HG03108 (cell line): Measurements from ENCODE around the gene RAD9A.

Experiments
- ATAC-seq: cut with Tn5 transposase; IDR thresholded peaks from one replicate; pipeline ENCODE4 v1.9.1; 2021; ENCODE audit warnings: moderate library complexity; ENCODE audit not compliant: unreplicated experiment

RAD9A gene

DNA sequence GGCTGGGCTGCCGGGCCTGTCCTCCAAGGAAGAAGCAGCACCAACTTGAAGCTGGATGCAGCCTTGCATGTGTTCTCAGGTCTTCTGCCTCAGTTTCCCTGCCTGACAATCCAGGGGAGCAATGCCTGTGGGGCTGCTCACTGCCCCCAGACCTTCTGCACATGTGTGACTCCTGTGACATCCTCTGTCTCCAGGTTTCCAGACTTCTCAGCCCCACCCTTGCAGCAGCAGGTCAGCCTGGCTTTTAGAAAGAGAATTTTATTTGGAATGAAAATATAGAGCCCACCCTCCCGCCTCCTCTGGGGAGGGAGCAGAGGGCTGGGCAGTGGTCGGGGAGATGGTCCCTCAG is 46.0 kb downstream of the RAD9A start:
- ATAC-seq = no peak

DNA sequence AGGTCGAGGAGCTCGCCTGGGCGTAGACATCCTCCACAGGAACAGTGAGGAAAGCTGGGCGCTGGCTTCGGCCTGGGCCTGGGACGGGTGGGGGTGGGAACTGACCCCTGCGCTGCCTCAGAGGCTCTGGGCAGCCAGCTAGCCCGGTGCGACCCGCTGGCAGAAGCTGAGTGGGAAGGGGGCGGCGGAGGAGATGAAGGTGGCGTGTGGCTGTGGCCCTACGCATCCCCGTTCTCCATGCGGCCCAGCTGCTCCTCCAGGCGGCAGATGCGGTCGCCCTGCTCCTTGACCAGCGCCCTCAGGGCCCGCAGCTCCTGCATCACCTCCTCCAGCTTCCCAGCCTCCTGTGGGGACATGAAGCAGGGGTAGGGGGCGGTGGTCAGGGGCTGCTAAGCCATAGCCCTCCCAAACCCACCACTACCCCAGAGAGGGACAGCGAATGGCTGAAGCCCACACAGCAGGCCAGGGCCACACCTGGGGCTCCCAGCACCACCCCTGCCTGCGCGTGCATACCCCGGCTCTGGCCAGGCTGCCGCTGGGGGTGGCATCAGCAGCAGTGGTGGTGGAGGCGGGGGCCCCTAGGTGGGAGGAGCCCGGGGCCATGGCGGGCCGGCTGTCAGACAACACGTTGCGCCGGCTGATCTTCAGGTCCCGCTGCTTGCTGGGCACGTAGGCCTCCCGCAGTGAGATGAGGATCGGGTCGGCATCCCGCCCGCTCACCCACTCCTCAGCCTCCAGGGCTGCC is 46.5 kb downstream of the RAD9A start:
- ATAC-seq = no peak

DNA sequence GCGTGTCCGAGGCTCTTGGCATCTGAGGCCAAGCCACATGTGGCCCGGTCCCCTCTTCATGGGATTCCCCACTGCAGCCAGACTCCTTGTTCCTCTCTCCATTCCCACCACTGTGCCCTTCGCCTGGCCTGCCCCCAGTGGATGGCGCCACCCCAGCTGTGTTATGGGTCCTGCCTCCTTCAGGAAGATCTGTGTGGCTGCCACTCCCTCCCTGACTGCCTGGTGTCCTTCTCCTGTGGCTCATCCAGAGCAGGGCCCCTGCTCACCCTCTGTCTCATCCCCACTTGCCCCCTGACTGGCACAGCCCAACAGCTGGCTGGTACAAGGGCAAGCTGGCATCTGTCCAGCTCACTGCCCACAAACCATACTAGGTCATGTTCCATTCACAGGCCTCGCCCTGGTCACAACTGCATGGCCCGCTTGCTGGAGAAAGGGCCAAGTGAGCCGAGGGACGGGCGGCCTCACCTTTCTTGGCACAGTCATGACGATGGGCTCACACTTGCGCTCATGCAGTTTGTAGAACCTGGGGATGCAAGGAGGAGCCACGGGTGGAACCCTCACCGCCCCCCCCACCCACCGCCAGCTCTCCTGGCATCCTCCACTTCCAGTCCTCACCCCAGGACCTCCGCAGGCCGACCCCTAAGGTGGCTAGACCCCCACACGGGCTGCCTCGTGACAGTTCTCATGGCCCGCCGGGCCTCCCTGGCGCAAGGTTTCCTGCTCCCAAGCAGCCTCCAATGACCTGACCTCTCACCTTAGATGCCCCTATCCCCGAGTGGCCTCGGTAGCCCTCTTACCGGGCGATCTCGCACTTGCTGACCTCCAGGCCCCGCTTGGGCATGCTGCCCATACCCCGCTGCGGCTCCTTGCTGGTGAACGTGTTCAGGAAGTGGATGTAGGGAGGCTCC is 47.8 kb downstream of the RAD9A start:
- ATAC-seq = no peak

DNA sequence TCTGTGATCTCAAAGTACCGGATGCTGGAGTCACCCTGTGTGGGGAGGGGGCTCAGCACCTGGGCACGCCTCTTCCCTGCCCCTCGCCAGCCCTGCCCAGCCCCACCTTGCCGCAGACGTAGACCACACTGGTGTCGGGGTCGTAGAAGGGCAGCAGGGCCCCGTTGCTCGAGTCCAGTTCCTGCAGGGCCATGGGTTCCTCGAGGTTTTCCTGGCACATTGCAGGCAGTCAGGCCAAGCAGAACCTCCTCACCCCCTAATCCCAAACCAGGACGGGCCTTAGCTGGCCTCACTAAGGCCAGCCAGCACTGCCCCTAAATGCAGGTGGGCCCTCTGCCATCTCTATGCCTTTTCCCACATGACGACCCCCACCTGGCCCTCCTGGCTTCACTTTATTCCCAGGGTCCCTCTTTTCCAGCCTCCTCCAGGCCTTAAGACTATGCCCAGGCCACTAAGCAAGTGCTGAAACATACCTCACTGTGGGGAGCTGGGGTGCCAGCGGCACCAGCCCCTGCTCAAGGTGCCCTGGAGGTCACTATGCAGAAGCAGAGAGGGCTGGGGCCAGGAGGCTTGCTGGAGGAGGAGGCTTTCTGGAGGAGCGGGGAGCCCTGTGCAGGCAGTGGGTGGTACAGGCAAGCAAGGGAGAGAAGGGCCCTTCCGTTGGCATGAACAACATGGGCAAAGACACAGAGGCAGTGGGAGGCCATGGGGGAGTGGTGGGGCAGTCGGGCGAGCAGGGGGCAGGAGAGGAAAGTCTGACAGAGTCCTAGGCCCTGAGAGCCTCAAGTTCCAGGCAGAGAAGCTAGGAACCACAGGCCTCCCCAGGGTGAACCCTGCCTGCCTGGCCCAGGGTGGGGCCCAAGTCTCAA is 48.7 kb downstream of the RAD9A start:
- no peak for ATAC-seq

DNA sequence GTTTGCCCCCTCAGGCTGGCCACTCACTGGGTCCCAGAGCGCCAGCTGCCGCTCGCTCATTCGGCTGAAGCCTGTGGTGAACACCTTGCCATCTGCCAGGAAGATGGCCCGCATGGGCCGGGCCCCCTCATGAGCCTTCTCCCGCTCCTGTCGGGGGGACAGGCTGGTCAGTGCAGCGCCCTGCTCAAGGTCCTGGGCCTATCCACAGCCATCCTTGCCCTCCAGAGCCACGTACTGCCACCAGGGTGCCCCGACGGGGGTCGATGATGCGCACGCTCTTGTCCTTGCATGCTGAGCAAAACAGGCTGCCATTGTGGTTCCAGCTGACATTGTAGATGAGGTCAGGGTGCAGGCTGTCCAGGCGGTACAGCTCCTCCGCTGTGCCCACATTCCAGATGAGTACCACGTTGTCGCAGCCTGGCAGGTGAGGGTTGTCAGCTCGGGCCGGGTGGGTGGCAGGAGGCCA is 49.3 kb downstream of the RAD9A start:
- no peak for ATAC-seq

DNA sequence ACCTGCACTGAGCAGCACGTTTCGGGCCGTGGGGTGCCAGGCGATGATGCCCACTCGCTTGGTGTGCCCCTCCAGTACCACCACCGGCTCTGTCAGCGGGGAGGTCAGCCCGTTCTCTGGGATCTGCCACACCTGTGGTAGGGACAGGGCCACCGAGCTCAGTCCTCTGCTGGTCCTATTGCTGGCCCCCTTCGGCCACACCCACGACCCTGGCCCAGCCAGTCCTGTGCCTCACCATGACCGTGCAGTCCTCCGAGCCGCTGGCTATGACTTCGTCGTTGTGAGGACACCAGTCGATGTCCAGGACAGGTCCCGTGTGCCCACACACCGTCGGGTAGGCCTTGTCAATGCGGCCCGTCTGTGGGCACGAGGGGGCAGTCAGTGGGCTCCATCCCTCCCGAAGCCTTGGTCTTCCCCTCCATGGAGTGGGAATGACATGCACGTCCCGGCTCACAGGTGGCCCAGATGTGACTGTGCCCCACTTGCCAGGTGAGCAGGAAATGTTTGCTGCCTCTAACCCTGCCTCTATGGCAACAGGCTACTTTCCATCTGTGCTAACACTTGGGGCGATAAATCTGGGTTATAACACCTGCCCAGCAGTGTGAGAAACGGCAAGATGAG is 50.1 kb downstream of the RAD9A start:
- no peak for ATAC-seq

DNA sequence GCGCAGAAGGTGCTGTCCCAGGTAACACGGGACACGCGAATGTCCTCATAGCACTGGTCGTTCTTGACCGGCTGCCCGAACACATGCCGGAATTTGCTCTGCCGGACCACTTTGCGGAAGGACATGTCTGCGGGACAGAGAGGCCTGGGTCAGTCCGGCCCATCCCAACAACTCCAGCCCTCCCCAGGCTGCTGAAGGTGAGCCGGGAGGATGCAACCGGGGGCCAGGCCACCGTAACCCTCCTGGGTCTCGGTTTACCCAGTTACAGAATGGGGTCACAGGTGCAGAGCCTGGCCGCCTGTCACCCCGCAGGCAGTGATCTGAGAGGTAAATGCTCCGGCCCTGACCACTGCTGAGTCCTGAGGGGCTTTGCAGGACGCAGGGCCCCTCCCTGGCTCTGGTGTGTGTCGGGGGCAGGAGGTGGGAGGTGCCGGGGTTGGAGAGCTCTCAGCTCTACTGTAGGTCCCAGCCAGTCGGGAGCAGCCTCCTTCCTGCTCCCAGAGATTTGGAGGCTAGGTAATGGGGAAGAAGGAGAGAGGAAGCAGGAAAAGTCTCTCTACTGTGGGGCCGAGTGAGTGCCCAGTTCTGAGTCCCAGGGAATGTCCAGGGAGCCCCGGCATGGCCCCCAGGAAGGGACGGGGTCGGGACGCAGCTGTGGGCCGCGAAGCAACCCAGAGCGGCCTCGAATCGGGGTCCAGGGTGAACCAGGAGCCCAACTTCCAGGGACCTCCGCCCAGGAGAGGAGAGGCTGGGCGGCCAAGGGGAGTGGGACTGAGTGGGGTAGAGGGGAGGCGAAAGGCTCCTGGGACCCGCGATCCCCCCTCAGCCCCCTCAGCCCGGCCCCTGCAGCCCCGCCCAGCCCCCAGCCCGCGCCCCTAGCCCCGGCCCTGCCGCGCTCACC is 51.0 kb downstream of the RAD9A start:
- ATAC-seq = no peak

DNA sequence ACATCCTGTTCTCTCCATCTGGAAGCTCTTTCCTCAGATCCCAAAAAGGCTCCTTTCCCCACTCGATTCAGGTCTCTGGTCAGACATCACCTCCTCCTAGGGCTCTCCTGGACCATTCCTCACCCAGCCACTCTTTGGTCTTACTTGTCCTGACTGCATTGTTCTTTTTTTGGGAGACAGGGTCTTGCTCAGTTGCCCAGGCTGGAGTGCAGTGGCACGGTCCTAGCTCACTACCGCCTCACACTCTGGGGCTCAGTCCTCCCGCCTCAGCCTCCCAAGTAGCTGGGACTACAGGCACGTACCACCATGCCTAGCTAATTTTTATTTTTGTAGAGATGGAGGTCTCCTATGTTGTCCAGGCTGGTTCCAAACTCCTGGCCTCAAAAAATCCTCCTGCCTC is 53.7 kb downstream of the RAD9A start:
- ATAC-seq = no peak
